GM18519 (cell line): ENCODE measurements around the gene C5orf22.
"Not testable (repeated sequence)": the region's sequence is repeated elsewhere in the genome, so short reads cannot be mapped to it uniquely, and the experiment has no call there.

ENCODE experiments used
- ATAC-seq: cut with Tn5 transposase; IDR thresholded peaks from one replicate; pipeline ENCODE4 v1.9.1; 2021; ENCODE audit warnings: mild to moderate bottlenecking, moderate library complexity; ENCODE audit not compliant: unreplicated experiment, low FRiP score

Gene C5orf22

GRCh38 chr5:31598640-31599611 is 66.8 kb downstream of the C5orf22 start:
- no peak for ATAC-seq

DNA sequence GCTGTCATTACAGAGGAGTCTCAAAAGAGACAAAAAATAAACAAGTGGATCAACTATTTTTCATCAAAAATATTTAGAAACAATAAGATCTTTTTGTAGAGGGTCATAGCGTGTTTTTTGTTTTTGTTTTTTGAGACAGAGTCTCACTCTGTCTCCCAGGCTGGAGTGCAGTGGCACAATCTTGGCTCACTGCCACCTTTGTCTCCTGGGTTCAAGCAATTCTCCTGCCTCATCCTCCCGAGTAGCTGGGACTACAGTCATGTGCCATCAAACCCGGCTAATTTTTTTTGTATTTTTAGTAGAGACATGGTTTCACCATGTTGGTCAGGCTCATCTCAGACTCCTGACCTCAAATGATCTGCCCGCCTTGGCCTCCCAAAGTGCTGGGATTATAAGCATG is 70.2 kb downstream of the C5orf22 start:
- not testable (repeated sequence) for ATAC-seq

GRCh38 chr5:31604240-31604639 is 72.1 kb downstream of the C5orf22 start:
- no peak for ATAC-seq

- ATAC-seq: no peak
Observed at GRCh38 chr5:31604644-31605043, 72.5 kb downstream of the C5orf22 start.
